Hepatocyte (in vitro differentiated cells): ENCODE data around the gene GOT1.

ENCODE experiments used
- EZH2 ChIP-seq: fragments of 200-600 bp; sonication (generic); IDR thresholded peaks from 2 replicates; pipeline ENCODE4 v1.6.1; 2016; ENCODE audit warnings: antibody characterized with exemption, mild to moderate bottlenecking, borderline replicate concordance
- EZH2phosphoT487 ChIP-seq: fragments of 200-600 bp; sonication (generic); IDR thresholded peaks from one replicate; pipeline ENCODE4 v1.6.1; 2018; ENCODE audit warnings: antibody characterized with exemption, mild to moderate bottlenecking, low read depth, moderate library complexity; ENCODE audit not compliant: unreplicated experiment, severe bottlenecking
- TF ChIP-seq, protein P1 (sequence below): fragments of 200-600 bp; sonication (generic); IDR thresholded peaks from 2 replicates; pipeline ENCODE4 v1.5.1; 2016; ENCODE audit warnings: antibody characterized with exemption, mild to moderate bottlenecking; ENCODE audit not compliant: poor library complexity

- no peak for TF ChIP-seq EZH2
- TF ChIP-seq, protein P1, sequence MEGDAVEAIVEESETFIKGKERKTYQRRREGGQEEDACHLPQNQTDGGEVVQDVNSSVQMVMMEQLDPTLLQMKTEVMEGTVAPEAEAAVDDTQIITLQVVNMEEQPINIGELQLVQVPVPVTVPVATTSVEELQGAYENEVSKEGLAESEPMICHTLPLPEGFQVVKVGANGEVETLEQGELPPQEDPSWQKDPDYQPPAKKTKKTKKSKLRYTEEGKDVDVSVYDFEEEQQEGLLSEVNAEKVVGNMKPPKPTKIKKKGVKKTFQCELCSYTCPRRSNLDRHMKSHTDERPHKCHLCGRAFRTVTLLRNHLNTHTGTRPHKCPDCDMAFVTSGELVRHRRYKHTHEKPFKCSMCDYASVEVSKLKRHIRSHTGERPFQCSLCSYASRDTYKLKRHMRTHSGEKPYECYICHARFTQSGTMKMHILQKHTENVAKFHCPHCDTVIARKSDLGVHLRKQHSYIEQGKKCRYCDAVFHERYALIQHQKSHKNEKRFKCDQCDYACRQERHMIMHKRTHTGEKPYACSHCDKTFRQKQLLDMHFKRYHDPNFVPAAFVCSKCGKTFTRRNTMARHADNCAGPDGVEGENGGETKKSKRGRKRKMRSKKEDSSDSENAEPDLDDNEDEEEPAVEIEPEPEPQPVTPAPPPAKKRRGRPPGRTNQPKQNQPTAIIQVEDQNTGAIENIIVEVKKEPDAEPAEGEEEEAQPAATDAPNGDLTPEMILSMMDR, result no peak
- no peak for TF ChIP-seq EZH2phosphoT487
Observed at GRCh38 chr10:99427566-99428190, 2.7 kb downstream of the GOT1 start.
